NCI-H146 treated with DMSO at 0.1 percent for 48 hours (cell line): Measurements from ENCODE around the gene TMCO6.

Experiments used
- DNase-seq: peaks from one replicate; lab custom pipeline; 2025; ENCODE audit not compliant: unreplicated experiment; lab: John Stamatoyannopoulos, UW

TMCO6 gene

GRCh38 chr5:140672455-140673186 lies 33.4 kb downstream of the TMCO6 start:
- no peak for DNase-seq

GRCh38 chr5:140673187-140673976 lies 34.1 kb downstream of the TMCO6 start, which contains the start of gene DND1:
TSS of gene DND1 (minus strand) at chr5:140673576. CDS start at chr5:140673542, 34 bp downstream.
- no peak for DNase-seq

GRCh38 chr5:140674211-140674610 lies 35.0 kb downstream of the TMCO6 start:
- no peak for DNase-seq

- DNase-seq: no peak
Measured at GRCh38 chr5:140674629-140675028, 35.4 kb downstream of the TMCO6 start.

- no peak for DNase-seq
Measured at GRCh38 chr5:140677947-140678346, 38.7 kb downstream of the TMCO6 start.

- no peak for DNase-seq
Measured at GRCh38 chr5:140678993-140679392, 39.7 kb downstream of the TMCO6 start.

GRCh38 chr5:140690376-140690932 lies 51.2 kb downstream of the TMCO6 start:
- no peak for DNase-seq

- peak; percentile 72 for DNase-seq
Measured at GRCh38 chr5:140690941-140691924, 52.0 kb downstream of the TMCO6 start, which contains the start of the genes HARS1 and HARS2. TSS of gene HARS1 (minus strand) at chr5:140691370. CDS start at chr5:140691304, 66 bp downstream. TSS of gene HARS2 (plus strand) at chr5:140691455. CDS start at chr5:140691649, 194 bp downstream.

- no peak for DNase-seq
Measured at GRCh38 chr5:140694276-140694675, 55.0 kb downstream of the TMCO6 start.
